Measurements from ENCODE around the gene HOXB6. TPM values are rescaled to one million over a fixed set of nuclear protein-coding genes. Genes with fewer than 3 reads are reported as not detected.

HOXB6 gene
- total RNA-seq, 1 donor from 2014 or later, result 0.40 TPM

DNA sequence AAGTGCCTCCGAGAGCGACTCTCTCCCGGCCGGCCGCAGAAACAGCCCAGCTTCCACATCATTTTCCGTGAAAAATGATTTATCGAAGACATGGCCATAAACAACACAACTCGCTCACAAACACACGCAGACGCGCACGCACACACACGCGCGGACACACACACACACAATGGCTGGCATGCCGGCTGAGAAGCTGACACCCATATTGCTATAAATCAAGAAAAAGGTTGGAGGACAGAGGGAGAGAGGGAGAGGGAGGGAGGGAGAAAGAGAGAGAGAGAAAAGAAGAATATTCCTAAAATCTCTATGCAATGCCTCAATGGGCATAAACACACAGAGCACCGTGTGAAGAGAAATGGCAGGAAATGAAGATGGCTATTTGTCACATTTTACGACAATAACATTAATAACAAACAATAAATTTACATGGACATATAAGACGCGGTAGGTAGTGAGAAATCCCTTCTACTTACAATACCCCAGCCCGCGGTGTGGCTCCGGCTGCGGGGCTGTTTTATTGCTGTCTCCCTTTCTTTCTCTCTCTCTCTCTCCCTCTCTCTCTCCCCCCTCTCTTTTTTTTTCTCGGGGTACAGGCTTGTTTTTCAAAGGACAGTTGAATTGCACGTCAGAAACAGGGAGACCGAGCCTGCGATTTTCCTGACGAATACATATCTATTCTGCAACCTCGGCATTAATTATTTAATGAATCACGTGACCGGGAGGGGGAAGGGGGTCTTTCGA lies 36.1 kb downstream of the HOXB6 start:
- DNase-seq (ENCODE audit: low read depth in 2 of 2), result peak; percentile 62 to 64

GRCh38 chr17:48567646-48568354 lies 37.0 kb downstream of the HOXB6 start:
- DNase-seq (ENCODE audit: low read depth in 2 of 2), result no peak

- DNase-seq (ENCODE audit: low read depth in 2 of 2), result no peak
Measured at GRCh38 chr17:48567209-48567608, 37.6 kb downstream of the HOXB6 start.

GRCh38 chr17:48566717-48567116 lies 38.1 kb downstream of the HOXB6 start:
- no peak for DNase-seq (ENCODE audit: low read depth in 2 of 2)

GRCh38 chr17:48565925-48566710 lies 38.7 kb downstream of the HOXB6 start:
- DNase-seq (ENCODE audit: low read depth in 2 of 2), result no peak

- no peak for DNase-seq (ENCODE audit: low read depth in 2 of 2)
Measured at GRCh38 chr17:48565022-48565554, 39.7 kb downstream of the HOXB6 start.

GRCh38 chr17:48564188-48565021 lies 40.4 kb downstream of the HOXB6 start:
- DNase-seq (ENCODE audit: low read depth in 2 of 2), result peak; percentile 45 to 52

DNA sequence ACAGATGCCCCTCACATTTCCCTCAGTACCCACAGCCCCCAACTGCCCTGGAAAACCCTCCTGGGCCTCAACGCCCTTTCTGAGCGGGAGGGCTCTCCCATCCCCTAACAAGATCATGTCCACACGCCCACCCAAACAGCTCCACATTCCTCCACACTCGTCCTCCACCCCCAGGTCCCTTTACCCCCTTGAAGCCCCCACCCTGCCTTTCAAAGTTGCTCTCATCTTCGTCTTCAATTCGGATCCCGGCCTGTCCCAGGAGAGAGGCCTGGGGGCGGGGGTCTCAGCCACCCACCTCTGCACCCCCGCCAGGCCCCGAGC lies 41.0 kb downstream of the HOXB6 start:
- no peak for DNase-seq (ENCODE audit: low read depth in 2 of 2)

DNA sequence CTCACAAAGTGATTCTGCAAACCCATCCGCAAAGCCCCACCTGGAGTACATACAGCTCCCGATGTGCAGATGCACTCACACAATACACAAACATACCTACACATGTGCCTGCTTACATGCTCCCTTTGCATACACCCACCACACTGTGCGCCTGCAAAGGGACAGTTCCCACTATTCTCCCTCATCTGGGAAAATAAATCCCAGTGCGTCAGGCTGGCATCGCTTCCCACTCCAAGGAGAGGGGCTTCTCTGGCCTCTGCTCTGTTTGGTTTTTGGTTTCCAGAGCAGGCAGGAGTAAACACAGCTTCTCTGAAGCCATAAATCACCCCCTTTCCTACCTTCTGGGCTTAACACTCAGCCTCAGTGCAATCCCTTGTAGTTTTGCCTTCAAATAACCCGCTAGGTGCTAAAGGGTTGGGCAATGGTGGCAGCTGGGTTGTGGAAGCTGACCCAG lies 41.4 kb downstream of the HOXB6 start:
- DNase-seq (ENCODE audit: low read depth in 2 of 2), result no peak

DNA sequence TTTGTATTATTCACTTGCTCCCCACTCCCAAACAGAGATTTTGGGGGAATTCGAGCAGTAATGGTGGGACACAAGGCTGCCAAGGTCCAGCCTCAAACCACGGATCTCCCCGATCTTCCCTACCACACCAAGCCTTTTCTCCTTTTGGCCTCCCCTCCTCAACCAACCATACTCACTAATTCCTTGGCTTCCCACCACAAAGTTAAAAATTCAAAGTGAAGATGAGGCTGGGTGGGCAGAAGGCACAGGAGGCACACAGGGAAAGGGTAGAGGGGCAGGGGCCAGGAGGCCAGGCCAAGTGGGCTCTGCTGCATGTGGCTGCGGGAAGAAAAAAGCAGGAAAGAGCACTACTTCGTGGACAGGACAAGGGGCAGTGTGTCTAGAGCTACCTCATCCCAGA lies 41.9 kb downstream of the HOXB6 start:
- DNase-seq (ENCODE audit: low read depth in 2 of 2), result no peak

DNA sequence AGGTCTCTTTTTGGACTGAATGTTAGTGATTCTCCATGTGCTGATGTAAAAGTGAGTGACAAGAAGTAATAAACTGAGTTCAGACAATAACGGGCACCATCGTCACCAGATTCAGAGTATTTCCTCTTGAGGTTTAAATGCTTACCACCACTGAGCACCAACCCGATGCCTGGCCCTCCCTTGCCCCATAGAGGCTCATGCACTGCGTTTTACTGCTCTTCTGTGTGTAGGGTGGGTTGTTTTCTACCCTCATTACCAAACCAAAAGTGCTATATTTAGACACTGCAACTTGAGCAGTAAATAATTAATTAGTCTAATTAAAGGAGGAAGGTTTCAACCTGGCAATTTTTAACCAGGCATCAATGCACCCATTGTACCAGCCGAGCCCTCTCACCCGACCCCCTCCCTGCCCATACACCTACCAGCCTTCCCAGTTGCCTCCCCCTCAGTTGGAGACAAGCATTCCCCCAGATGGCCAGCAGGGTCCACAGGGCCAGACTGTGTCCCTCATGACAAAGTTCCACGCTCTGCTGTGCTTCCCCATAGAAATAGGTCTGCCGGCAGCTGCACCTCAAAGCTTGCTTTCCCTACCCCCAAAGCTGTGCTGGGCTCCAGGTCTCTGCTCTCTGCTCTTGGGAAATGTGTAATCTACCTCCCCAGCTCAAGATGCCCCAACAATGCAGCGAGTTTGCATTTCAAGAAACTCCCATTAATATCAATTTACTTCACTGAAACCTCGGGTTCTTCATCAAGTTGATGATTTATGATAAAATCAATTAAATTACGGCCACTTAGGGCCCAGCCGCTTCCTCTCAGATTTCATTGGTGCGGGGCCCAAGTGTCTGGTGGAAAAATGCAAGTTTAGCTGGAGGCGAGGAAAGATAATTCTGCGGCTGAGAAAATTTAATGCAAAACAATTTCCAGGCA lies 42.6 kb downstream of the HOXB6 start:
- peak in 1 of 2 donors; percentile 43 for DNase-seq (ENCODE audit: low read depth in 2 of 2)

GRCh38 chr17:48559840-48560817 lies 44.7 kb downstream of the HOXB6 start:
- DNase-seq (ENCODE audit: low read depth in 2 of 2), result no peak

GRCh38 chr17:48559122-48559839 lies 45.5 kb downstream of the HOXB6 start:
- DNase-seq (ENCODE audit: low read depth in 2 of 2), result no peak

DNA sequence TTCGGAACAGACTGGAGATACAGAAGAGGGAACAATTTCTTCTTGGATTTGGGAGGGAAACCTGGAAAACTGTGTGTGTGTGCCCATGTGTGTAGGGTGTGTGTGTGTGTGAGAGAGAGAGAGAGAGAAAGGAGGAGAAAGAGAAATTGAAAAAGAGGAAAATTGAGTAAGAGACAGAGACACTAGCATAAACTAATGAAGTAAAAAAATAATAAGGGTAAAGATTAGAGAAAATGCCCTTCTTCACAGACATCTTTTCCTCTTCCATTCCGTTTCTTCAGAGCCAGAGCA lies 46.0 kb downstream of the HOXB6 start:
- DNase-seq (ENCODE audit: low read depth in 2 of 2), result no peak

- DNase-seq (ENCODE audit: low read depth in 2 of 2), result no peak
Measured at GRCh38 chr17:48558057-48558830, 46.5 kb downstream of the HOXB6 start.

- peak in 1 of 2 donors; percentile 63 for DNase-seq (ENCODE audit: low read depth in 2 of 2)
Measured at GRCh38 chr17:48556576-48557401, 48.0 kb downstream of the HOXB6 start.

DNA sequence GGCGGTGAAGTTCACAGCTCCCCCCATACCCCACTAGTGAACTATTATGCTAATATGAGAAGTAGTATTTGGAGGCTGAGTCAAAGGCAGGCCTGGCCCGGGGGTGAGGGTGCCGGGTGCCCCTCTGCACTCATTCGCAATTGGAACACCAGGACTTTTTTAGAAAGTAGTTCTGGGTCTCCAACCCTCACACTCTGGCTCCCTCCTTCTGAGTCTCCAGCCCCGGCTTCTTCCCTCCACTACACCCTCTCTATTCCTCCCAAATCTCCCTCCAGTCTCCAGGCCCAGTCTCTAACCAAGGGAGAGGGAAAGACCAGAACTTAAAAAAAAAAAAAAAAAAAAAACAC lies 48.6 kb downstream of the HOXB6 start:
- no peak for DNase-seq (ENCODE audit: low read depth in 2 of 2)
